ENCODE data around the gene CDH9. TPM values are rescaled to one million over a fixed set of nuclear protein-coding genes. Genes with fewer than 3 reads are reported as not detected.

CDH9 gene
- total RNA-seq, 2 experiments from 2014 or later, result not detected

DNA sequence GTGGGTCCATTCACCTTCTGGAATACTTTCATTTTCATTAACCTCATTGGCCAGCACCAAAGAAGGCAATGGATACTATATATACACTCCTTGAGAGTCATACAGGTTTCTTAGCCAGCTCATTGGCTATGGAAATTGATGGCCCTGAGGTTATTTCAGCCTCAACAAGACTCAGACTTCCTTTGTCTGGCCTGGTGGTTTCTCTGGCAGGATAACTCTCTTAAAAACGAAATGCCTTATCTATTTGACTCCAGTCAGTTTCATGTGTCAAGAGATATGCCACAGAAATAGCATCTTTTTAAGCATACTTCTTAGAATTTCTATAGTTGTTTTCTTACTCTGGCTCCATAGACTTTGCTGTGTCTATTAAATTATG, 28.9 kb downstream of the CDH9 start:
- Histone ChIP-seq H3K4me1 (ENCODE audit: insufficient read depth, low read length) (no peaks in the 10 kb centered on the region), H3K27me3 (ENCODE audit: control insufficient read depth in 1 of 2, insufficient read depth in 2 of 2, low read length in 2 of 2) (no peaks in the 10 kb centered on the region), H3K27ac (ENCODE audit: low read depth in 1 of 2, low read length in 2 of 2) (no peak overlapping the region), H3K36me3 (ENCODE audit: insufficient read depth, low read length) (no peaks in the 10 kb centered on the region), H3K9me3 (ENCODE audit: control insufficient read depth in 1 of 2, insufficient read depth in 1 of 2, low read length in 2 of 2) (peaks cover 0 to 4% of the 10 kb centered on the region in 2 experiments), H3K4me3 (ENCODE audit: low read length) (no peak overlapping the region)
- ATAC-seq (ENCODE audit: poor library complexity) (no peak), DNase-seq (no peak)
- TF ChIP-seq CTCF (IDR thresholded peaks at IDR 0.05), result no peak
- H3K27ac Mint-ChIP-seq, result no peak overlapping the region
- H3K9me3 Mint-ChIP-seq, result peaks cover 5% of the 10 kb centered on the region
- no peaks in the 10 kb centered on the region for H3K4me1 Mint-ChIP-seq (ENCODE audit: low read depth)
- no peak overlapping the region for H3K4me3 Mint-ChIP-seq
- ChIA-PET CTCF (no interaction called here), POLR2A (no interaction called here)
- H3K27me3 Mint-ChIP-seq, result no peaks in the 10 kb centered on the region
- no peaks in the 10 kb centered on the region for H3K36me3 Mint-ChIP-seq (ENCODE audit: low read depth)
- intact Hi-C loops (cut with DNase I, micrococcal nuclease), result no loop called here

DNA sequence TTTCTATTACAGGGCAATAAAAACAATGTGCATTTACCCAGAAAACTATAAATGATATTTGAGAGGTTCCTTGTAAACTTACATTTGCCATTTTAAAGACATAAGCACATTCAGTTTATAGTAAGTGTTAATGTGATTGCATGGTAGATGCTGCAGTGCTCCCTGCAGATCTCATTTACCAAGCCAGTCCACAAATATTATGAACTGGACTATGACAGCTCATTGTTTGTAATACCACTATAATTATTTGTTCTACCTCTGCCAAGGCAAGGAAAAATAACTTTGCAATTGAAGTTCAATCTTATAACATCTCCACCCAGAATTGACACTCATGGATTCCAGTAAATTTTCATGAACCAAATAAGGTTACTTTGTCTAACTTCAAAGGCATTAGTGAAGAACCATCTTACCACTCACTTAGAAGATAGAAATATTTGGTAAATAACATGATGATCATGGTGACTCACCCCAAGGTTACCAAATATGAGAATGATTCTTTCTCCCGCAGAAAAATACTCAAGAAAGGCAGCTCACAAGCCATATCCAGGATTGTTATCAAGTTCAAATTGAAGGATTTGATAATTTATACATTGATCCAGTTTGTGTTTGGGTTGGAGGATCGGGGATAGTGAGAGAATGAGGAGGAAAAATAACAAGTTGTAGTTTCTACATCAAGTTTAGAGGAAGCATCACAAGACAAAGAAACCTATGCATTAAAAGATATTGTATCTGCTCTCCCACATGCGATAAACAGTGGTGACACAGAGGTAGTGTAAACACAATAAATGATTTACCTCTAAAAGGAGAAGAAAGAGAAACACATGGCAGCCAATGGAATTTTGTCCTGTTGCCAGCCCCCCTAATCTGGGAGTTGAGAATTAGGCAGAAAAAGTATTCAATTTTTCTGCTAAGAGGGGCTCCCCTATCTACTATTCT, 29.5 kb downstream of the CDH9 start:
- Mint-ChIP-seq H3K27ac (no peak overlapping the region), H3K36me3 (ENCODE audit: low read depth) (no peaks in the 10 kb centered on the region), H3K4me1 (ENCODE audit: low read depth) (no peaks in the 10 kb centered on the region), H3K27me3 (no peaks in the 10 kb centered on the region), H3K9me3 (peaks cover 10% of the 10 kb centered on the region), H3K4me3 (no peak overlapping the region)
- DNase-seq, result no peak
- Histone ChIP-seq H3K27ac (ENCODE audit: low read depth in 1 of 2, low read length in 2 of 2) (no peak overlapping the region), H3K4me3 (ENCODE audit: low read length) (no peak overlapping the region), H3K4me1 (ENCODE audit: insufficient read depth, low read length) (no peaks in the 10 kb centered on the region), H3K27me3 (ENCODE audit: control insufficient read depth in 1 of 2, insufficient read depth in 2 of 2, low read length in 2 of 2) (no peaks in the 10 kb centered on the region), H3K36me3 (ENCODE audit: insufficient read depth, low read length) (no peaks in the 10 kb centered on the region), H3K9me3 (ENCODE audit: control insufficient read depth in 1 of 2, insufficient read depth in 1 of 2, low read length in 2 of 2) (peaks cover 0 to 4% of the 10 kb centered on the region in 2 experiments)
- POLR2A ChIA-PET, result no interaction called here
- CTCF ChIA-PET, result no interaction called here
- ATAC-seq (ENCODE audit: poor library complexity), result no peak
- intact Hi-C loops (cut with DNase I, micrococcal nuclease), result no loop called here
- TF ChIP-seq CTCF (IDR thresholded peaks at IDR 0.05), result no peak

DNA sequence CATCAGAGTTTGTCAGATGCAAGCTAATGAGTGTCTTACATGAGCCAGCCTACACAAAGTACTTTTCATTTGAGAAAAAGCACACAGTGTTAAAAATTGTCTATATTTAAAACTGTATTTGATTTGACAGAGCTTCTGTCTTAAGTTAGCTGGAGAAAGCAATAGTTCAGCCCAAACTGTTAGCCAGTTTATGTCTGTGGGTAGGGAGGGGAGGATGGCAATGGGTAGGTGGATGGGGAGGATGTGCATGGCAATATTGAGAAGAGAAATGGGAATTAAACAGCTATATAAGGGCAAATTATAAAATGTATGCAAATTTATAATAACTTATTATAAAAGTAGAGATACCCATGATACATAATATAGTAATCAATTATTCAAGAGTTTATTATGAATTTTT, 31.3 kb downstream of the CDH9 start:
- Histone ChIP-seq H3K36me3 (ENCODE audit: insufficient read depth, low read length) (no peaks in the 10 kb centered on the region), H3K27ac (ENCODE audit: low read depth in 1 of 2, low read length in 2 of 2) (no peak overlapping the region), H3K9me3 (ENCODE audit: control insufficient read depth in 1 of 2, insufficient read depth in 1 of 2, low read length in 2 of 2) (peaks cover 0 to 4% of the 10 kb centered on the region in 2 experiments), H3K27me3 (ENCODE audit: control insufficient read depth in 1 of 2, insufficient read depth in 2 of 2, low read length in 2 of 2) (no peaks in the 10 kb centered on the region), H3K4me1 (ENCODE audit: insufficient read depth, low read length) (no peaks in the 10 kb centered on the region), H3K4me3 (ENCODE audit: low read length) (no peak overlapping the region)
- H3K4me1 Mint-ChIP-seq (ENCODE audit: low read depth), result no peaks in the 10 kb centered on the region
- H3K9me3 Mint-ChIP-seq, result peaks cover 10% of the 10 kb centered on the region
- DNase-seq, result no peak
- no peak overlapping the region for H3K27ac Mint-ChIP-seq
- CTCF ChIA-PET, result no interaction called here
- POLR2A ChIA-PET, result no interaction called here
- no peaks in the 10 kb centered on the region for H3K36me3 Mint-ChIP-seq (ENCODE audit: low read depth)
- TF ChIP-seq CTCF (IDR thresholded peaks at IDR 0.05), result no peak
- H3K4me3 Mint-ChIP-seq, result no peak overlapping the region
- intact Hi-C loops (cut with DNase I, micrococcal nuclease), result no loop called here
- no peaks in the 10 kb centered on the region for H3K27me3 Mint-ChIP-seq
- no peak for ATAC-seq (ENCODE audit: poor library complexity)

All from CD4-positive, alpha-beta T cell (primary cell).